RCC 7860 (cell line): ENCODE results near the gene DNM3.

ENCODE experiments used
- DNase-seq: peaks from one replicate; pipeline ENCODE4 v3.0.0-alpha.2; 2015; ENCODE audit warnings: low spot score
- FAIRE-seq: peaks from 2 replicates; lab custom pipeline; 2012; peaks lifted over from hg19 to GRCh38; lab: Jason Lieb, UNC

Gene DNM3

DNA sequence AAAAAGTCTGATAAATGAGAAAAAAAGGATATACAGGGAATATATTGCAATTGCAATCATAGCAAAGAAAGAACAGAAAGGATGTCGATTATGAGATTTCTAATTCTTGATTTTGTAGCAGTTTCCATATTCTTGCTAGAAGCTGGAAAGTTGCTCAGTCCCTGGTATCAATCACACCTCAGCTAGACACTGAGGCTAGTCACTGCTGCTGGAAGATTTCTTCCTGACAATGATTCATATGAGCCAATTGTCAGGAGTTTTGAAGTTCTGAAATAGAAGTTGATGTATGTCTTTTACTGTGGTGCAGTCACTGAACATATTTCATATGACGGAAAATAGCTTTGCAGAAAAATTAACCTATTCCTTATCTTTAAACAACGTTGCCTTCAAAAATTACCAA is 370.8 kb downstream of the DNM3 start:
- DNase-seq (no peak), FAIRE-seq (no peak)

DNA sequence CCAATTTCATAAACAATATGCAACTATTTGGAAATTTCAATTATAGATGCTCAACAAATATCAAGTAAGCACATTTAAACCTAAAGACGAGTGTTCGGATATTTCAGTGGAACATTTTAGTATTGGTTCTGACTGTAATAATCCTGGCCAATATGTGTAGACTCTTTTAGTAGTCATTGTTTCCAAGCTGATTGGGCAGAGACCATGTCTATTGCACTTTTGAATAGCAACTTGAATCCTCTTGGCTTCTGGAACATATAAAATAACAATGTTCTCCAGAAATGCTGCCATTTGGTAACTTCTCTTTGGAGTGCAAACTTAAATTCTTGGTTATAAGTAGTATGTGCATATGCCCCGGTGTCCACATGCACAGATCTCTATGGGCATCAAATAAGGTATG is 373.7 kb downstream of the DNM3 start:
- DNase-seq: no peak
- FAIRE-seq: no peak

DNA sequence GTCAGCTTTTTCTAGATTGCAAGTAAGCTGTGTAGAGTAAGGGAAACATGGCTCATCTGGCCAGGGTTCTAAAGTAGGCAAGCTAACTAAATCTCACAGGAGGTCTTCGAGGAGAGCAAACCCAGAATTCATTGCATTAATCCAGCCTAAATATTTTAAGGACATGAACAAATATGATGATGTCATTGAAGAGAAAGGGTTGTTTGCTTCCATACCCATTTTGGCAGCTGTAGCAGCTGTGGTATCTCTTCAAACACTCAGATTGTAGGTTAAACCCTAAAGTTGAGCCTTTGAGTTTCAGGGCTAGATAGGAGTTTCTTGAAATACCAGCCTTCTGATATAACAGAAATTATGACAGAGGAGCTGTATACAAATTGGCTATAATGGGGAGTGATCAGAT is 378.7 kb downstream of the DNM3 start:
- FAIRE-seq (no peak), DNase-seq (no peak)

GRCh38 chr1:172220376-172220775 is 379.1 kb downstream of the DNM3 start:
- FAIRE-seq: no peak
- no peak for DNase-seq

GRCh38 chr1:172221436-172221835 is 380.1 kb downstream of the DNM3 start:
- DNase-seq (no peak), FAIRE-seq (no peak)

DNA sequence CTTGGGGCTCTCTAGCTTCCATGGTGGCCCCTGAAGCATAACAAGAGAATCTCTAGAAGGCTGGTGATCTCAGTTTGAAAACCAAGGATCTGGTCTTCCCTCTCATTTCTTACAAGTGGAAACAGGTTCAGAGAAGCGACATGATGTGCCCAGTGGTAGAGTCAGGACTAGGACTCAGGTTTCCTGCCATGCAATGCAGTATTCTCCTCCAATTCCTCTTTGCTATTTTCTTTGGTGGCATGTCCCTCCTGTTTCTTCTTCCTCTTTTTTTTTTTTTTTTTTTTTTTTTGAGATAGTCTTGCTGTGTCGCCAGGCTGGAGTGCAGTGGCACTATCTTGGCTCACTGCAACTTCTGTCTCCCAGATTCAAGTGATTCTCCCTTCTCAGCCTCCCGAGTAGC is 383.6 kb downstream of the DNM3 start:
- DNase-seq (no peak), FAIRE-seq (no peak)

- FAIRE-seq: no peak
- DNase-seq: no peak
Measured at GRCh38 chr1:172229942-172230341, 388.6 kb downstream of the DNM3 start.

GRCh38 chr1:172230526-172230925 is 389.2 kb downstream of the DNM3 start:
- no peak for DNase-seq
- no peak for FAIRE-seq

- FAIRE-seq (no peak), DNase-seq (no peak)
Measured at GRCh38 chr1:172236958-172237357, 395.7 kb downstream of the DNM3 start.

GRCh38 chr1:172238158-172238557 is 396.9 kb downstream of the DNM3 start:
- DNase-seq (no peak), FAIRE-seq (no peak)

DNA sequence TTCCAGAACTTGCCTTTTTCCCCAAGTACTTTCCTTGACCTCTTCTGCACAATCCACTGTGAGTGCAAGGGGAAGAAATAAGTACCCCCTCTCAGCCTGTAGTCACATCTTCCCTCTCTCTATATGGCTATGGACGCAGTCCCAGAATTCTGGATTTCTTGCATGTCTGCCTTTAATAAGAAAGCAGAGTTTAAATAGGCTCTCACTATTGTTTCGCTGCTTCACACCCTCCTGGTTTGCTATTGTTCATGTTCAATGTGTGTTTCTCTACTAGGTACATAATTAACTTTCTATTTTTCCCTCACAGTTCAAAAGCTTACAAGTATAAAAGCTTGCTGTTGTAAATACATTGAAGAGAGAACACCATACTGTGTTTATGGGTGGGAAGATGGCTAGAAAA is 397.7 kb downstream of the DNM3 start:
- DNase-seq (no peak), FAIRE-seq (no peak)

DNA sequence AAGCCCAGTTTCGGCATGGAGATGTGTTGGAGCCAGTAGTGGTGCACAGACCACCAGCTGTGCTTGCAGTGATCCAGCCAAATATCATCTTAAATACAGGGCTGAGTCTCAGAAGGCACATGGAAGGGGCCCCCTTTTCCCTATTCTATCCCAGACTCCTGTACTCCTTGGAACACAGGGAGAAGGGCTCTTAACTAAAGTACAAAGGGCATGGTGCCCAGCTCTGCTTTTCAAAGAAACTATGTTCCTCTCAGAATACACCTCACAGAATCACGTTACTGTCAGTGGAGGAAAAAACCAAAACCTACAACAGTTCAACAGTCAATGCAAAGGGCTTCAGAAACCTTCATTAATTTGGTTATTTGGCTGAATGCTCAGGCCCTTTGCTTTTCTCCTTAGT is 398.6 kb downstream of the DNM3 start:
- no peak for DNase-seq
- FAIRE-seq: no peak

DNA sequence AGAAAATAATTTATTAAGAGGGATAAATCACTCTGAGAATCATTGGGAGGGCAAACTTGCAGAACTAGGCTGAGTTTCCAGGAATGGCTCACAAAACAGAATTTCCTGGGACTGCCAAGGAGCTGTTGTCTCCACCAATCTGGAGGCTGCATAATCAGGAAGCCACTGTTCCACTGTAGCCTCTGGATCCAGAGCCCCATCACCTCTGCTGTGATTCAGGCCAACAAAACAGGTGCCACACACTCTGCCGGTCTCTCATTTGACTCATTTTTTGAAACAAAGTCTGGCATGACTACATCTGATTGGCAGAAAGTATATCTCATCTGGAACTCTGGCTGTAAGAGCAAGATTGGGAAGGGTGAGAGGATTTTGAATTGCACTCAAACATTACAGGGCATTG is 400.2 kb downstream of the DNM3 start:
- DNase-seq: no peak
- no peak for FAIRE-seq

- no peak for FAIRE-seq
- DNase-seq: no peak
Measured at GRCh38 chr1:172244865-172245264, 403.6 kb downstream of the DNM3 start.

DNA sequence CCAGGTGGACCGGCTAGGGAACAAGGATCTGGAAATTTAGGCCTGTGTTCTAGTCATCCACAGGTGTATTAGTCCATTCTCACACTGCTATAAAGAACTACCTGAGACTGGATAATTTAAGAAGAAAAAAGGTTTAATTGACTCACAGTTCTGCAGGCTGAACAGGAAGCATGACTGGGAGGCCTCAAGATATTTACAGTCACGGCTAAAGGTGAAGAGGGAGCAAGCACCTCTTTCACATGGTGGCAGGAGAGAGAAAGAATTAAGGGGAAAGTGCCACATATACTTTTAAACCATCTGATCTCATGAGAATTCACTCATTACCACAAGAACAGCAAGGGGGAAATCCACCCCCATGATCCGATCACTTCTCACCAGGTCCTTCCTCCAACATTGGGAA is 404.5 kb downstream of the DNM3 start:
- no peak for DNase-seq
- no peak for FAIRE-seq

DNA sequence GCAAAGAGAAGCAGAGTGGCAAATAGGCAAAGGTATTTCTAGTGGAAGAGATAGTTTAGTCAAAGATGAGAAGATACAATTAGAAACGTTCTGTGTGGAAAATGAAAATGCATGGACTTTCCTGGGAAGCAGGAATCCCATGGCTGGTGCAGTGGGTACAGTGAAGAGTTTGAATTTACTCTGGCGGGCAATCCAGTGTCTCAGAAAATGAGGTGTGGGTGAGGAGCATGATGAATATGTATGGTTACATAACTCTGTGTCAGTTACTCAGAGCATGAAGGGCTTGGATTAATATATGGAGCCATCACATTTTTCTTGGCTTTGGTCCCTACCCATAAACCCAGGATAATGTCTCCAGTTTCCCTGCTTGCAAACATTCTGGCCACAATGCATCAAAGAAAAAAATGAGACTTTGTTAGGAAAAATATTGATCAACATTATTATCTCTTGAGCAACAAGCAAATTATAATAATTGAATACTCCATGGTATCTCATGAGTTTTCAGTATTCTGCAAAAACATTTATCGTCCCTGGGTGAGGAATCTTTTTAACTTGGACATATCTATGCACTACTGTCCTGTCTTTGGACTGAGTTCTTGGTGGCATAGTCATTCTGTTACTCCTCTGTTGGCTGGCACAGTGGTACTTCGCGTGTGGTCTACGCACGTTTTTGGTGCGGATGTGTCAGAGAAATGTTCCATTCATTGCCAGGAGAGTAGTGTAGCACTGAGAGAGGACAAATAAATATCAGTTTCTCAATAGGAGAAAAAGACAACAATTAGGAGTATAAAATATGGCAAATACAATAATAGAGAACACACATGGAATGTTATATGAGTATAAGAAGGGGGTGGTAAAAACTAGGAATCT is 405.5 kb downstream of the DNM3 start:
- DNase-seq (no peak), FAIRE-seq (no peak)

DNA sequence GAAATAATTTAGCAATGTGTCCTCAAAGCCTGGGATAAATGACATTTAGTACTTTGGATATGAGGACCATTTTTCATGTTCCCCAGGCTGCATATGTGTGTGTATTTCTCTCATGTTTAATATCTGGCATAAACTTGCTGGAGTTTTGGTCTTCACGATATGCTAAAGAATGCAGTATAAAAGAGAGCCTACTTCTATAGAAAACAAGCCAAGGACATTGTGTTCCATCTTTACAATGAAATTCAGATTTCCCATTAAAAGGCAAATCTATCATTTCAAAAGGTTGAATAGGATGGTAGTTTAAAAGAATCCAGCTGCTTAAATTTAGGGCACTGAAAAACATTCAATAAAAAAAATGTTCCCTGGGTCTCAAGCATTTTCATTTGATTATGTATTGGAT is 410.2 kb downstream of the DNM3 start:
- DNase-seq: no peak
- no peak for FAIRE-seq

DNA sequence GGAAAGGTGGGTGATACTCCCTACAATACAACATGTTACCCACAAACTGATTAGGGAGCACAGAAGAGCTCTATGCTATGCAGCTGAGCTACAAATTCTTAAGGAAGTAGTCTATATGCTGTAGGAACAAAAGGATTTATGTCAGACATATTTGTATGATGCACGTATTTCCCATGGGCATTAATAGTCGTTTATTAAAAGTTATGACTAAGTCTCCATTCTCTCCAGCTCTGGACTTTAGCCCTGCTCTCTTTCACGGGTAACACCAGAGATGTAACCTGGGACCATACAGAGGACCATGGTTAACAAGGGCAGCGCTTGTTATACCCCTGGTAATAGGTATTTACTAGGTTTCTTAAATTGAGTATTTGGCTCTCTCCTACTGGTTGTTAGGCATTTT is 411.0 kb downstream of the DNM3 start:
- FAIRE-seq (no peak), DNase-seq (no peak)

GRCh38 chr1:172252958-172253357 is 411.7 kb downstream of the DNM3 start:
- FAIRE-seq (no peak), DNase-seq (no peak)

DNA sequence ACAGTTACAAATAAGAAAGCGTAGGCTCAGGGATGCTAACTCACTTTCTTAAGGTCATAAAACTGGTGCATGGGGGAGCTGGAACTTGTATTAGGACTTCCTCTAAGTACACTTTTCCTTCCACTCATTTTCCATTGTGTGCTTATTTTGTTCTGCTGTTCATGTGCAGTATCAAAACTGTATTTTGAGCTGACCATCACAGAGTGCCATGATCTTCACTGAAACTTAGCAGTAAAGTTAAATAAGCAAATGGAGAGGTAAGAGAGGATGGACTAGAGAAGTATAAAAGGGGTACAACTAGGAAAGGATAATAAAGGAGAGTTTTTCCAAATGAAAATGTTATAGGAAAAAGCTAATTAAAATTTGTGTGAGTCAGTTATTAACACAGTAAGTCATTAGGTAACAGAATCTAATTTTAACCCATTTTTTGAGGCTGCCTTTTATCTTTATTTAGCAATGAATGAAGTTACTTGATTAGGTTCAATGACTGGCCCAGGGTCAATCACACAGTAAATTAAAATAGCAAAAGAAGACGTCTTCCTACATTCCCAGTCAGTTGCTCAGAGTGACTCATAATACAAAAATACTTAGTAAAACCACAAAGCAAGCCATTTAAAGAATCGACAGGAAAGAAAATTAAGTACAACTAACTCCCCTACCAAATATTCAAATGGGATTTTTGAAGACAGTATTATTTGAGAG is 413.4 kb downstream of the DNM3 start:
- DNase-seq: peak; percentile 92
- peak; percentile 99 for FAIRE-seq

GRCh38 chr1:172255223-172255560 is 413.9 kb downstream of the DNM3 start:
- FAIRE-seq (no peak), DNase-seq (no peak)

GRCh38 chr1:172265905-172266304 is 424.6 kb downstream of the DNM3 start:
- no peak for DNase-seq
- no peak for FAIRE-seq
